ENCODE measurements around the gene ALK. TPM values are rescaled to one million over a fixed set of nuclear protein-coding genes. Genes with fewer than 3 reads are reported as not detected.

Gene ALK
- total RNA-seq, 2 donors from 2014 or later: not detected

GRCh38 chr2:29579495-29580169, 341.8 kb downstream of the ALK start:
- H3K4me1 Mint-ChIP-seq (ENCODE audit: low read depth in 2 of 2): no peaks in the 10 kb centered on the region
- H3K27ac Mint-ChIP-seq: no peak overlapping the region
- H3K4me3 Mint-ChIP-seq: no peak overlapping the region
- H3K36me3 Mint-ChIP-seq: no peaks in the 10 kb centered on the region
- ATAC-seq (no peak), DNase-seq (ENCODE audit: low spot score) (no peak)
- peaks cover 11 to 13% of the 10 kb centered on the region in 2 donors for H3K27me3 Mint-ChIP-seq
- H3K9me3 Mint-ChIP-seq: no peaks in the 10 kb centered on the region

- Mint-ChIP-seq H3K36me3 (no peaks in the 10 kb centered on the region), H3K27ac (no peak overlapping the region), H3K4me3 (no peak overlapping the region), H3K27me3 (peaks cover 8 to 13% of the 10 kb centered on the region in 2 donors), H3K4me1 (ENCODE audit: low read depth in 2 of 2) (no peaks in the 10 kb centered on the region), H3K9me3 (no peaks in the 10 kb centered on the region)
- ATAC-seq (no peak), DNase-seq (ENCODE audit: low spot score) (no peak)
Measured at GRCh38 chr2:29578084-29578598, 343.2 kb downstream of the ALK start.

DNA sequence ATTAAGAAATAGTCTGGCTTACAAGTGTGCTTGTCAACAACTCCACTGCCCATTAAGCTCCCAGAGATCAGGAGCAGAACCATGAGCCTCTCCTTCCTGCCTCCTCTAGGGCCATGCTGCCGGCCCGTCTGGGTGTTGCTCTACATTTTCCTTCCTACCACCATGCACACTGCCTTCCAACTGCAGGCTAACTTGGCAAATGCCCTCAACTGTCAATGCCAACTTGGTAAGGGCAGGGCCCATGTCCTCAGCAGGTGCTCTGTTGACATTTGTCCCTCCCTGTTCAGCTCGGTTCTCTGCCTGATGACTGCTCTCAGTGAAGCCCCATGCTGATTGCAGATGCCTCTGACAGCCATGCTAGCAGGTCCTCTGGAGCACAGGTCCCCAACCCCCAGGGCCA, 345.2 kb downstream of the ALK start:
- H3K27ac Mint-ChIP-seq: no peak overlapping the region
- H3K36me3 Mint-ChIP-seq: no peaks in the 10 kb centered on the region
- ATAC-seq (peak in 1 of 2 donors; percentile 37), DNase-seq (ENCODE audit: low spot score) (no peak)
- peaks cover 8 to 13% of the 10 kb centered on the region in 2 donors for H3K27me3 Mint-ChIP-seq
- no peak overlapping the region for H3K4me3 Mint-ChIP-seq
- H3K9me3 Mint-ChIP-seq: no peaks in the 10 kb centered on the region
- H3K4me1 Mint-ChIP-seq (ENCODE audit: low read depth in 2 of 2): no peaks in the 10 kb centered on the region

GRCh38 chr2:29575370-29575890, 346.0 kb downstream of the ALK start:
- DNase-seq (ENCODE audit: low spot score) (no peak), ATAC-seq (no peak)
- H3K4me3 Mint-ChIP-seq: no peak overlapping the region
- peaks cover 8 to 15% of the 10 kb centered on the region in 2 donors for H3K27me3 Mint-ChIP-seq
- no peaks in the 10 kb centered on the region for H3K36me3 Mint-ChIP-seq
- no peaks in the 10 kb centered on the region for H3K9me3 Mint-ChIP-seq
- no peak overlapping the region for H3K27ac Mint-ChIP-seq
- no peaks in the 10 kb centered on the region for H3K4me1 Mint-ChIP-seq (ENCODE audit: low read depth in 2 of 2)

DNA sequence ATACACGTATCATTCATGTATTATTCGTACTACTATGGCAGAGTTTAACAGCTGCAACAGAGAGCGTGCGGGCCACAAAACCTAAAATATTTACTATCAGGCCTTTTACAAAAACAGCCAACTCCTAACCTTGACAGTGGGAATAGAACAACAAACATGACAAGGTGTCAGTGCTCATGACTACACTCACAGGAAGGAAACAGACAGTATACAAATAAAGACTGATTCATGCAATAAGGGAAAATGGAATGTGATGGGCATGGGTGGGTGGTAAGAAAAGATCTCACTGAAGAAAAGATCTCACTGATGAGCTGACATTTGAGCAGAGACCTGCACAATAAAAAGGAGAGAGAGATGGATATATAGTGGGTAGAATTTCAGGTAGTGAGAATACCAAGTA, 347.8 kb downstream of the ALK start:
- H3K36me3 Mint-ChIP-seq: no peaks in the 10 kb centered on the region
- H3K4me3 Mint-ChIP-seq: no peak overlapping the region
- DNase-seq (ENCODE audit: low spot score) (no peak), ATAC-seq (no peak)
- peaks cover 0 to 17% of the 10 kb centered on the region in 2 donors for H3K27me3 Mint-ChIP-seq
- H3K4me1 Mint-ChIP-seq (ENCODE audit: low read depth in 2 of 2): no peaks in the 10 kb centered on the region
- H3K9me3 Mint-ChIP-seq: no peaks in the 10 kb centered on the region
- H3K27ac Mint-ChIP-seq: no peak overlapping the region

- Mint-ChIP-seq H3K27ac (no peak overlapping the region), H3K4me3 (no peak overlapping the region), H3K36me3 (no peaks in the 10 kb centered on the region), H3K4me1 (ENCODE audit: low read depth in 2 of 2) (no peaks in the 10 kb centered on the region), H3K9me3 (no peaks in the 10 kb centered on the region), H3K27me3 (peaks cover 0 to 17% of the 10 kb centered on the region in 2 donors)
- ATAC-seq: no peak
- no peak for DNase-seq (ENCODE audit: low spot score)
Measured at GRCh38 chr2:29573147-29573546, 348.2 kb downstream of the ALK start.

- Mint-ChIP-seq H3K9me3 (no peaks in the 10 kb centered on the region), H3K4me1 (ENCODE audit: low read depth in 2 of 2) (no peaks in the 10 kb centered on the region), H3K27me3 (peaks cover 0 to 25% of the 10 kb centered on the region in 2 donors), H3K27ac (no peak overlapping the region), H3K4me3 (no peak overlapping the region), H3K36me3 (no peaks in the 10 kb centered on the region)
- ATAC-seq (no peak), DNase-seq (ENCODE audit: low spot score) (no peak)
Measured at GRCh38 chr2:29570539-29570938, 350.8 kb downstream of the ALK start.

DNA sequence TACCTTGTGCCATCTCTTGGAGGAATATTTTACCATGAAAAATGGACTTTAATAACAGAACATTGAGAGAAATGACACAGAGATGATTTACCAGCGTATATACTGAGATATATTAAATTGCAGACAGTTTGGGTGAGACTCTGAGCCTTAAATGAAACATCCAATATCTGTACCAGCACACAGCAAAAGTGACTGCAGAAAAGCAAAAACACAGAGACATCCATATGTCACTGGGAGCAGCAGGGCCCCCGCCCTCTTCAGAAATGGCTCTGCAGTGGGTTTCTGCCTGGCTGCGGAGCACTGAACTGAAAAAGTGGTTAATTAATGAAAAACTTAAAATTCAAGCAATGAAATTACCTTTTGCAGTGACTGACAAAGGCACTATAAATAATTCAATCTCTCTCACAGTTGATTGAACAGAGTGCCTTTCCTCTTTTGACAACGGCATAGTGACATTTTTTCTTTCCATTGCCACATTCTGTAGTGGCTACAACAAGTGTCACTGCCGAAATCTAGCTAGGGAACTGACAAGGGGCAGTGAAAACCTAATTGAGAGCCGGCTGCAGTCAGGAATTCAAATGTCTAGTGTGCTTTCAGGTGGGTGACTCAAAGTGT, 353.4 kb downstream of the ALK start:
- ATAC-seq: no peak
- Mint-ChIP-seq H3K36me3 (no peaks in the 10 kb centered on the region), H3K27ac (no peak overlapping the region), H3K9me3 (no peaks in the 10 kb centered on the region), H3K4me3 (no peak overlapping the region), H3K27me3 (peaks cover 4 to 38% of the 10 kb centered on the region in 2 donors), H3K4me1 (ENCODE audit: low read depth in 2 of 2) (no peaks in the 10 kb centered on the region)
- no peak for DNase-seq (ENCODE audit: low spot score)

GRCh38 chr2:29563697-29564096, 357.7 kb downstream of the ALK start:
- H3K27me3 Mint-ChIP-seq: peaks cover 6 to 21% of the 10 kb centered on the region in 2 donors
- no peak overlapping the region for H3K27ac Mint-ChIP-seq
- no peak overlapping the region for H3K4me3 Mint-ChIP-seq
- ATAC-seq (no peak), DNase-seq (ENCODE audit: low spot score) (no peak)
- no peaks in the 10 kb centered on the region for H3K9me3 Mint-ChIP-seq
- H3K36me3 Mint-ChIP-seq: no peaks in the 10 kb centered on the region
- H3K4me1 Mint-ChIP-seq (ENCODE audit: low read depth in 2 of 2): no peaks in the 10 kb centered on the region

DNA sequence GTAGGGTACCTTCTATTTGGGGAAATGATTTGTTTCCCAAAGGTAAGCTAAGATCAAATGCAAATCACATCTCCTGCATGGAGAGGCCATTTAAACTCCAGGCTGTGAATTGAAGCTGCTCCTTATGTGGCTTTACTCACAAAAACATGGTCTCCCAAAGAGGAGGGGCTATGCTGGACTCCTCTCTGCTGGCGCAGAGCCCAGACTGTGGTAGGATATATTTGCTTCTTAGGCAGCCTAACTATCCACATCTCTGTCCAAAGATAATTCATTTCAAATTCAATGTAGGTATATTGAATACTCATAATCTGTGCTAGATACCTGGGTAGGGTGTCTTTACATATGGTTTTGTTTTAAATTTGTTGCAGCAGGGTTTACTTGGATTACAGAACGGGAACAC, 358.5 kb downstream of the ALK start:
- no peaks in the 10 kb centered on the region for H3K4me1 Mint-ChIP-seq (ENCODE audit: low read depth in 2 of 2)

DNA sequence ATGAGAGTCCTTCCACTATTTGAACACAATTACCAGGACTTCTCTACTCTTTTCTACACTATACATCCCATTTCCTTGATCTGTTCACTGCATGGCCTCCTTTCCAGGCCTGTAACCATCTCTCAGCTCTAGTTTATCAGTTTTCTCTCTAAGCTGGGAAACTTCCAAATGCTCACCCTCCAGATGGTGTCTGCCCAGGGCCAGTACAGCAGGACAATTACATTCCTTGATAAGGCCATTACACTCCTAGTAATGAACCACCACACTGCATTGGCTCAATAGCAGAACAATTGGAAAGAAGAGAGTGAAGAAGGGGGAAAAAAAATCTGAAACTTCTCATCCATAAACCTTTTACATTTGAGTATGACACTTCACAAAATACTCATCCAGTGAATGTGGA, 359.1 kb downstream of the ALK start:
- no peaks in the 10 kb centered on the region for H3K36me3 Mint-ChIP-seq
- DNase-seq (ENCODE audit: low spot score) (no peak), ATAC-seq (no peak)
- no peaks in the 10 kb centered on the region for H3K4me1 Mint-ChIP-seq (ENCODE audit: low read depth in 2 of 2)
- H3K27me3 Mint-ChIP-seq: peaks cover 11 to 26% of the 10 kb centered on the region in 2 donors
- H3K9me3 Mint-ChIP-seq: no peaks in the 10 kb centered on the region
- no peak overlapping the region for H3K27ac Mint-ChIP-seq
- H3K4me3 Mint-ChIP-seq: no peak overlapping the region

More for the DNA sequence above, 358.5 kb downstream of the ALK start:
- Mint-ChIP-seq H3K4me3 (no peak overlapping the region), H3K27me3 (peaks cover 11 to 25% of the 10 kb centered on the region in 2 donors), H3K27ac (no peak overlapping the region), H3K9me3 (no peaks in the 10 kb centered on the region), H3K36me3 (no peaks in the 10 kb centered on the region)
- ATAC-seq: no peak
- no peak for DNase-seq (ENCODE audit: low spot score)

- Mint-ChIP-seq H3K4me3 (no peak overlapping the region), H3K27me3 (peaks cover 11 to 24% of the 10 kb centered on the region in 2 donors), H3K36me3 (no peaks in the 10 kb centered on the region), H3K27ac (no peak overlapping the region), H3K4me1 (ENCODE audit: low read depth in 2 of 2) (no peaks in the 10 kb centered on the region), H3K9me3 (no peaks in the 10 kb centered on the region)
- DNase-seq (ENCODE audit: low spot score) (no peak), ATAC-seq (no peak)
Measured at GRCh38 chr2:29561628-29562027, 359.8 kb downstream of the ALK start.

DNA sequence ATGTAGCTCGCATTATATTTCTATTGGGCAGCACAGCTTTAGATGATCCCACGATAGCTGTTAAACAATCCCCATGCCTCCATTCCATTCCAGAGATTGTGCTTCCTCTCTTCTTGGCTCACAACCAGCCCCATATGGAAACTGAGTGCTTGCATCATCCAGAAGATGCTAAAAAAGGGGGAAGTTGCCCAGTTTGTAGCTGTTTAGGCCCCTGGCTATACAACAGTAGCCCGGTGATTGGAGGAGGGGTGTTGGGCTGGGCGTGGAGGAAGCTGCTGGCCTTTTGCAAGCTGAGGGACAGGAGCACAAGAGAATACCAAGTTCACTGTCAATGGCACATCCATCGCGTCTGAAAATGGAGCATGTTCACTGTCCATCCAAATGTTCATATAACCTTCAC, 360.2 kb downstream of the ALK start:
- H3K27ac Mint-ChIP-seq: no peak overlapping the region
- no peaks in the 10 kb centered on the region for H3K9me3 Mint-ChIP-seq

GRCh38 chr2:29560566-29560965, 360.8 kb downstream of the ALK start:
- ATAC-seq (no peak), DNase-seq (ENCODE audit: low spot score) (no peak)
- Mint-ChIP-seq H3K27ac (no peak overlapping the region), H3K4me1 (ENCODE audit: low read depth in 2 of 2) (no peaks in the 10 kb centered on the region), H3K36me3 (no peaks in the 10 kb centered on the region), H3K4me3 (no peak overlapping the region), H3K27me3 (peaks cover 12 to 17% of the 10 kb centered on the region in 2 donors), H3K9me3 (no peaks in the 10 kb centered on the region)

More for the DNA sequence above, 360.2 kb downstream of the ALK start:
- ATAC-seq (no peak), DNase-seq (ENCODE audit: low spot score) (no peak)
- Mint-ChIP-seq H3K4me1 (ENCODE audit: low read depth in 2 of 2) (no peaks in the 10 kb centered on the region), H3K27me3 (peaks cover 11 to 20% of the 10 kb centered on the region in 2 donors), H3K4me3 (no peak overlapping the region), H3K36me3 (no peaks in the 10 kb centered on the region)

Measured in natural killer cell treated with Interleukin-12 subunit alpha and Interleukin-12 subunit beta and Interleukin-15 and Interleukin-18, amount 100 ng/mL, for 72 hours (primary cell).